ENCODE measurements around the gene RFLNA.

The RFLNA gene

GRCh38 chr12:124316257-124316900, 21.5 kb downstream of the RFLNA start:
- no peak for TF ChIP-seq CTCF (IDR thresholded peaks at IDR 0.05; ENCODE audit: control insufficient read depth, insufficient read depth, low read depth, low read length, missing control alignments)
- H3K4me3 ChIP-seq (ENCODE audit: control insufficient read depth, low read depth, low read length), result no peak overlapping the region
- no peak for DNase-seq (ENCODE audit: low read depth)

- no peak overlapping the region for H3K4me3 ChIP-seq (ENCODE audit: control insufficient read depth, low read depth, low read length)
- TF ChIP-seq CTCF (IDR thresholded peaks at IDR 0.05; ENCODE audit: control insufficient read depth, insufficient read depth, low read depth, low read length, missing control alignments), result no peak
- DNase-seq (ENCODE audit: low read depth), result no peak
Observed at GRCh38 chr12:124317400-124317799, 22.5 kb downstream of the RFLNA start.

- no peak overlapping the region for H3K4me3 ChIP-seq (ENCODE audit: control insufficient read depth, low read depth, low read length)
- no peak for TF ChIP-seq CTCF (IDR thresholded peaks at IDR 0.05; ENCODE audit: control insufficient read depth, insufficient read depth, low read depth, low read length, missing control alignments)
- no peak for DNase-seq (ENCODE audit: low read depth)
Observed at GRCh38 chr12:124318278-124319020, 23.6 kb downstream of the RFLNA start.

GRCh38 chr12:124319368-124320050, 24.6 kb downstream of the RFLNA start:
- no peak for DNase-seq (ENCODE audit: low read depth)
- no peak overlapping the region for H3K4me3 ChIP-seq (ENCODE audit: control insufficient read depth, low read depth, low read length)
- no peak for TF ChIP-seq CTCF (IDR thresholded peaks at IDR 0.05; ENCODE audit: control insufficient read depth, insufficient read depth, low read depth, low read length, missing control alignments)

GRCh38 chr12:124321040-124321481, 26.2 kb downstream of the RFLNA start:
- no peak overlapping the region for H3K4me3 ChIP-seq (ENCODE audit: control insufficient read depth, low read depth, low read length)
- peak; percentile 96 for TF ChIP-seq CTCF (IDR thresholded peaks at IDR 0.05; ENCODE audit: control insufficient read depth, insufficient read depth, low read depth, low read length, missing control alignments)
- no peak for DNase-seq (ENCODE audit: low read depth)

GRCh38 chr12:124321556-124322270, 26.8 kb downstream of the RFLNA start:
- TF ChIP-seq CTCF (IDR thresholded peaks at IDR 0.05; ENCODE audit: control insufficient read depth, insufficient read depth, low read depth, low read length, missing control alignments), result no peak
- H3K4me3 ChIP-seq (ENCODE audit: control insufficient read depth, low read depth, low read length), result no peak overlapping the region
- no peak for DNase-seq (ENCODE audit: low read depth)

Data from AG09309 (cell line).